Brain microvascular endothelial cell (primary cell): Measurements from ENCODE around the gene UTY.

ENCODE experiments used
- DNase-seq: peaks from one replicate; pipeline ENCODE4 v3.0.0-alpha.2; 2020
- H3K27ac ChIP-seq: fragments of 250-450 bp; sonication (Bioruptor Pico); 2 replicates; pipeline ENCODE4 v1.5.1; 2020; ENCODE audit warnings: mild to moderate bottlenecking, moderate library complexity
- H3K27me3 ChIP-seq: fragments of 250-450 bp; sonication (Bioruptor Pico); replicated peaks from 2 replicates; pipeline ENCODE4 v1.5.1; 2020; ENCODE audit warnings: mild to moderate bottlenecking
- H3K36me3 ChIP-seq: fragments of 250-450 bp; sonication (Bioruptor Pico); replicated peaks from 2 replicates; pipeline ENCODE4 v1.5.1; 2020; ENCODE audit warnings: mild to moderate bottlenecking
- H3K4me3 ChIP-seq: 2 replicates; pipeline ENCODE4 v1.5.1; 2011; ENCODE audit warnings: low read depth, mild to moderate bottlenecking, control low read depth, low read length, moderate library complexity
- in situ Hi-C: cut with HindIII; loops from 2 replicates; pipeline ENCODE4 v1.10.0; 2017; ENCODE audit warnings: low sequenced_read_pairs, low pct_ligation_motif_present
- TF ChIP-seq, protein P1 (sequence below): IDR thresholded peaks from 2 replicates; pipeline ENCODE4 v1.5.1; 2011; ENCODE audit warnings: low read depth, mild to moderate bottlenecking, moderate library complexity, low read length, control low read depth, inconsistent platforms; ENCODE audit errors: missing control alignments

Gene UTY

GRCh38 chrY:13479828-13480227 is at the start of gene UTY:
TSS of gene UTY (minus strand) at chrY:13480033. CDS start at chrY:13479665, 368 bp downstream.
- Histone ChIP-seq H3K27me3 (no peaks in the 10 kb centered on the region), H3K36me3 (no peaks in the 10 kb centered on the region), H3K4me3 (no peak within 1 kb of the TSS), H3K27ac (no peak within 1 kb of the TSS)
- in situ Hi-C loops = no loop called here
- TF ChIP-seq, protein P1, sequence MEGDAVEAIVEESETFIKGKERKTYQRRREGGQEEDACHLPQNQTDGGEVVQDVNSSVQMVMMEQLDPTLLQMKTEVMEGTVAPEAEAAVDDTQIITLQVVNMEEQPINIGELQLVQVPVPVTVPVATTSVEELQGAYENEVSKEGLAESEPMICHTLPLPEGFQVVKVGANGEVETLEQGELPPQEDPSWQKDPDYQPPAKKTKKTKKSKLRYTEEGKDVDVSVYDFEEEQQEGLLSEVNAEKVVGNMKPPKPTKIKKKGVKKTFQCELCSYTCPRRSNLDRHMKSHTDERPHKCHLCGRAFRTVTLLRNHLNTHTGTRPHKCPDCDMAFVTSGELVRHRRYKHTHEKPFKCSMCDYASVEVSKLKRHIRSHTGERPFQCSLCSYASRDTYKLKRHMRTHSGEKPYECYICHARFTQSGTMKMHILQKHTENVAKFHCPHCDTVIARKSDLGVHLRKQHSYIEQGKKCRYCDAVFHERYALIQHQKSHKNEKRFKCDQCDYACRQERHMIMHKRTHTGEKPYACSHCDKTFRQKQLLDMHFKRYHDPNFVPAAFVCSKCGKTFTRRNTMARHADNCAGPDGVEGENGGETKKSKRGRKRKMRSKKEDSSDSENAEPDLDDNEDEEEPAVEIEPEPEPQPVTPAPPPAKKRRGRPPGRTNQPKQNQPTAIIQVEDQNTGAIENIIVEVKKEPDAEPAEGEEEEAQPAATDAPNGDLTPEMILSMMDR = no peak
- DNase-seq = no peak

- TF ChIP-seq, protein P1 = no peak
Measured at GRCh38 chrY:13520474-13520873, 40.6 kb upstream of the UTY start.

DNA sequence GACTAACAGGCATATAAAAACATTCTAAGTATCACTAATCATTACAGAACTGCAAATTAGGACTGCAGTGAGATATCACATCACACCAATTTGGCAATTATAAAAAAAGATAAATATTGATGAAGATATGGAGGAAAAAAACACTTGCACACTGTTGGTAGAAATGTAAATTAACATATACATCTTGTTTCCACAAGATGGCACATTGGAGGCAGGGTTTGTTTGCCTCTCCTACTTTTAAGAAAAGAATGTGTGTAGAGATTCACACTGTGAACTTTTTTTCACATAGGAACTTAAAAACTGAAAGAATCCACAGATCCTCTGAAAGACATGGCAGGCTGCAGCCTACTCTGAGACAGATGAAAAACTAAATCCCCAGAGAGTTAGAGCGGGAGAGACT is 21.4 kb upstream of the UTY start:
- TF ChIP-seq, protein P1 = no peak
- Histone ChIP-seq H3K27ac (no peak overlapping the region), H3K36me3 (no peaks in the 10 kb centered on the region), H3K4me3 (no peak overlapping the region), H3K27me3 (no peaks in the 10 kb centered on the region)
- DNase-seq = no peak
- in situ Hi-C loops = no loop called here

More at GRCh38 chrY:13520474-13520873, 40.6 kb upstream of the UTY start:
- in situ Hi-C loops = no loop called here
- Histone ChIP-seq H3K27ac (no peak overlapping the region), H3K27me3 (no peaks in the 10 kb centered on the region), H3K36me3 (no peaks in the 10 kb centered on the region), H3K4me3 (no peak overlapping the region)
- no peak for DNase-seq

DNA sequence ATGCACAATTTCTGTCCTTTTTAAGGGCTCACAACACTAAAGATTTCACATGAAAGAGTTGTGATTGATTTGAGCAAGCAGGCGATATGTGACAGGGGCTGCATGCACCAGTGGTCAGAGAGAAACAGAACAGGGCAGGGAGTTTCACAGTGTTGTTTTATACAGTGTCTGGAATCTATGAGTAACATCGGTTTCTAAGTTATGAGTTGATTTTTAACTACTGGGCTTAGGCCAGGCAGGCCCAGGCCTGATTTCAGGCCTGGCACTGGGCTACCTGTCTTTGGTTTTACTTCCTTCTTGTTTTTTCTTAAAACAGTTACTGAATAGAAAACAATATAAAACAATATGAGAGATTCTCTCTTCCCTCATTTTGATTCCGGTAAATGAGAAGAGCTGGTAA is 13.9 kb upstream of the UTY start:
- TF ChIP-seq, protein P1 = no peak
- Histone ChIP-seq H3K27me3 (no peaks in the 10 kb centered on the region), H3K36me3 (no peaks in the 10 kb centered on the region), H3K4me3 (no peak overlapping the region), H3K27ac (no peak overlapping the region)
- DNase-seq = no peak
- in situ Hi-C loops = no loop called here

DNA sequence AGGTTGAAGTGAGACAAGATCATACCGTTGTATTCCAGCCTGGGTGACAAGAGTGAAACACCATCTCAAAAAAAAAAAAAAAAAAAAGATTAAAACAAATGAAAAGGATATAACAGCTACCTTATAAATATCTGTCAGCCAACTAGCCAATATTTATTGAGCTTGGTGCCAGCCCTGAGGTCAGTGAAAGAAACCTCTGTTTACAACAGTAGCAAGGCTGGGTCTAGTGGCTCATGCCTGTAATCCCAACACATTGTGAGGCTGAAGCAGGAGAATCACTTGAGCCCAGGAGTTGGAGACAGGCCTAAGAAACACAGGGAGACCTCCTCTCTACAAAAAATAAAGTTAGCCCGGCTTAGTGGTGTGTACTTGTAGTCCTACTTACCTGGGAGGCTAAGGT is 12.6 kb upstream of the UTY start:
- TF ChIP-seq, protein P1 = no peak
- no peak overlapping the region for H3K4me3 ChIP-seq
- H3K27me3 ChIP-seq = no peaks in the 10 kb centered on the region
- no peak overlapping the region for H3K27ac ChIP-seq
- no peaks in the 10 kb centered on the region for H3K36me3 ChIP-seq
- no peak for DNase-seq
- in situ Hi-C loops = no loop called here

DNA sequence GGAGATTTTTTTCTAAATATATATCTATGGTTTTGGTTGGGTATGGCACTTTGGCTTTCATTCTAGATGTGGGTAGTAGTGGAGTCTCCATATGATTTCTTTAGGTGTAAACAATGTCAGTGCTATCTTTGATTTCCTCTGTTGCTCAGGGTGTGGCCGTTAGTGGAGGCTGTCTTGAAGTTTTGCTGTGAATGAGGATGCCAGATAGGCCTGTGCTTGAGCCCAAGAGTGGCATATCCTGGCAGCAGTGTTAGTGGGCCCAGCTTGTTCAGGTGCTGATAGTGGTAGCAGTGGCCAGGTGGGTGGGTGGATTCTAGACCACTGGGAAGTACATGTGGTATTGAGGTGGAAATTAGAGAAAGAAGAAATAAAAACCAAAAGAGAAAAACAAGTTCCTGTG is 8.9 kb upstream of the UTY start:
- H3K36me3 ChIP-seq = no peaks in the 10 kb centered on the region
- TF ChIP-seq, protein P1 = no peak
- H3K4me3 ChIP-seq = no peak overlapping the region
- no peak overlapping the region for H3K27ac ChIP-seq
- in situ Hi-C loops = no loop called here
- H3K27me3 ChIP-seq = no peaks in the 10 kb centered on the region
- no peak for DNase-seq
